Measurements from ENCODE around the gene KRT39.

Gene KRT39

GRCh38 chr17:40978575-40979151, 11.9 kb upstream of the KRT39 start:
- DNase-seq, result no peak

- no peak for DNase-seq
Observed at GRCh38 chr17:40975516-40975915, 8.8 kb upstream of the KRT39 start.

GRCh38 chr17:40974366-40974765, 7.6 kb upstream of the KRT39 start:
- DNase-seq, result no peak

- no peak for DNase-seq
Observed at GRCh38 chr17:40967582-40967981, 834 bp upstream of the KRT39 start.

GRCh38 chr17:40963838-40964237, 2.9 kb downstream of the KRT39 start:
- DNase-seq, result no peak

- no peak for DNase-seq
Observed at GRCh38 chr17:40962059-40962561, 4.6 kb downstream of the KRT39 start.

GRCh38 chr17:40961591-40961990, 5.2 kb downstream of the KRT39 start:
- no peak for DNase-seq

GRCh38 chr17:40960144-40960543, 6.6 kb downstream of the KRT39 start:
- no peak for DNase-seq

- peak; percentile 17 for DNase-seq
Observed at GRCh38 chr17:40958086-40958953, 8.4 kb downstream of the KRT39 start.

- DNase-seq, result no peak
Observed at GRCh38 chr17:40956401-40957254, 10.1 kb downstream of the KRT39 start.

- DNase-seq, result no peak
Observed at GRCh38 chr17:40953881-40954280, 12.9 kb downstream of the KRT39 start.

- DNase-seq, result no peak
Observed at GRCh38 chr17:40952661-40953060, 14.1 kb downstream of the KRT39 start.

GRCh38 chr17:40952154-40952553, 14.6 kb downstream of the KRT39 start:
- DNase-seq, result no peak

GRCh38 chr17:40951011-40951622, 15.6 kb downstream of the KRT39 start:
- no peak for DNase-seq

GRCh38 chr17:40950176-40950575, 16.6 kb downstream of the KRT39 start:
- no peak for DNase-seq

GRCh38 chr17:40949418-40949817, 17.3 kb downstream of the KRT39 start:
- no peak for DNase-seq

GRCh38 chr17:40947929-40948328, 18.8 kb downstream of the KRT39 start:
- no peak for DNase-seq

- DNase-seq, result no peak
Observed at GRCh38 chr17:40945414-40945813, 21.3 kb downstream of the KRT39 start.

GRCh38 chr17:40944531-40944930, 22.2 kb downstream of the KRT39 start:
- DNase-seq, result no peak

GRCh38 chr17:40942553-40942952, 24.2 kb downstream of the KRT39 start:
- DNase-seq, result no peak

- no peak for DNase-seq
Observed at GRCh38 chr17:40940266-40940665, 26.5 kb downstream of the KRT39 start.

GRCh38 chr17:40938981-40939380, 27.8 kb downstream of the KRT39 start:
- no peak for DNase-seq

- DNase-seq, result peak; percentile 31
Observed at GRCh38 chr17:40937384-40937819, 29.3 kb downstream of the KRT39 start, which contains the start of gene KRT23. Gene KRT23 (minus strand): TSS chr17:40937646. CDS start chr17:40936603, 1,043 bp downstream.

All from NCI-H2029 (cell line).